ENCODE results near the gene KAT2A. TPM values are rescaled to one million over a fixed set of nuclear protein-coding genes. Genes with fewer than 3 reads are reported as not detected.

KAT2A gene
- total RNA-seq, 3 donors from 2014 or later (not counting 1 experiment from before 2014, with no cell fraction given): 29.6 to 32.8 (median 29.9) TPM

- Histone ChIP-seq H3K9me3 (ENCODE audit: control insufficient read depth, insufficient read depth, low read length) (no peaks in the 10 kb centered on the region), H3K27me3 (ENCODE audit: control insufficient read depth, insufficient read depth, low read length) (no peaks in the 10 kb centered on the region), H3K27ac (ENCODE audit: low read length) (no peak overlapping the region), H3K4me3 (ENCODE audit: low read length) (no peak overlapping the region), H3K36me3 (ENCODE audit: control insufficient read depth, insufficient read depth, low read length) (peaks cover 21% of the 10 kb centered on the region), H3K4me1 (ENCODE audit: control insufficient read depth, insufficient read depth, low read length) (peaks cover 36% of the 10 kb centered on the region)
- Mint-ChIP-seq H3K4me1 (peaks cover 44 to 67% of the 10 kb centered on the region in 2 donors), H3K27ac (no peak overlapping the region), H3K27me3 (ENCODE audit: low read depth in 2 of 2) (no peaks in the 10 kb centered on the region), H3K36me3 (no peaks in the 10 kb centered on the region), H3K4me3 (no peak overlapping the region), H3K9me3 (no peaks in the 10 kb centered on the region)
- ATAC-seq (no peak), DNase-seq (no peak)
- 86% methylated on average over 2 of the region's 3 CpGs for WGBS (ENCODE audit: insufficient coverage)
- intact Hi-C loops (cut with micrococcal nuclease): no loop called here
- TF ChIP-seq CTCF (IDR thresholded peaks at IDR 0.05): no peak
These were observed 15.5 kb upstream of the KAT2A start for GRCh38 chr17:42136654-42137051.

DNA sequence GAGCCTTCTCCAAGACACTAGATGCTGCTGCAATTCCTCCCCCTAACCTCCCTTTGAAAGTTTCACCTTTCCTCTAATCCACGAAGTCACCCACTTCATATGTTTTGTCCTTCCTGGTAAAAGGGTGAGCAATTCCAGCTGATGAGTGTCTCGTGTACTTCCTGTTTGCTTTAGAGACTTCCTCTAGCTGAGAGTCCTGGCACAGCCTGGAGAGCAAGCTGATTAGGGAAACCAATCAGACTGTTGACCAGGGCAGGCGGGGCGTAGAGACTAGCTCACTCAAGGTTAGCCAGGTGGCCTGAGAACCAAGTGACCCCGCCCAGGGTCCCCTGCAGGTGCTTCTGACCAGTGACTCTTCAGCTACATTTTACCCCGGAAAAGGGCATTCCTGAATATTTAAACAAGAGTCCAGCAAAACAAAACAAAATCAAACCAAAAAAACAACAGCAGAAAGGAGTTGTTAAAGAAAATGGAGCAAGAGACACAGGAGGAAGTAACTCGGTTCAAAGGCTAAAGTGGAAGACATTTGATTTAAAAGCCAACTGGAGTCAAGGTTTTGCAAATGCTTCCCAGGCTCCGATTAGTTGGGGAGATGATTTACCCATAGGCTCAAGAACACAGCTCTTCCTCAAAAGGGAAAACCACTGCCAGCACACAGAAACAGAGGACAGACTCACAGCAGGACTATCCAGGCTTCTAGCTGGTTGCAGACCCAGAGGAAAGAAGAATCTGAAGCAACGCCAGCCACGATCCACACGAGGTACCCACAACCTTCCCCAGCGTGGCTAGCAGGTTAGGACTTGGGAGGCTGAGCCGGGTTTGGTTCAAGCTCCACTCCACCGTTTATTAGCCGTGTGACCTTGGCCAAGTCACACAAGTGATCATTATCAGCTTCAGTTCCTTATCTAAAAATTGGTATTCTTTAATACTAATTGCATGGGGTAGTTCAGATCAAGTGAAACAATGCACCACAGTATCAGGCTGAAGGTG, 14.8 kb upstream of the KAT2A start:
- intact Hi-C loops (cut with micrococcal nuclease): no loop called here
- TF ChIP-seq CTCF (IDR thresholded peaks at IDR 0.05): no peak
- Histone ChIP-seq H3K4me3 (ENCODE audit: low read length) (no peak overlapping the region), H3K27me3 (ENCODE audit: control insufficient read depth, insufficient read depth, low read length) (no peaks in the 10 kb centered on the region), H3K27ac (ENCODE audit: low read length) (peak overlapping the region; percentile 8), H3K9me3 (ENCODE audit: control insufficient read depth, insufficient read depth, low read length) (no peaks in the 10 kb centered on the region), H3K4me1 (ENCODE audit: control insufficient read depth, insufficient read depth, low read length) (peaks cover 38% of the 10 kb centered on the region), H3K36me3 (ENCODE audit: control insufficient read depth, insufficient read depth, low read length) (peaks cover 14% of the 10 kb centered on the region)
- H3K4me3 Mint-ChIP-seq: no peak overlapping the region
- no peaks in the 10 kb centered on the region for H3K27me3 Mint-ChIP-seq (ENCODE audit: low read depth in 2 of 2)
- no peak for DNase-seq
- no peaks in the 10 kb centered on the region for H3K36me3 Mint-ChIP-seq
- no peak for ATAC-seq
- peaks cover 44 to 67% of the 10 kb centered on the region in 2 donors for H3K4me1 Mint-ChIP-seq
- 72% methylated on average over 14 of the region's 15 CpGs for WGBS (ENCODE audit: insufficient coverage)
- no peaks in the 10 kb centered on the region for H3K9me3 Mint-ChIP-seq
- H3K27ac Mint-ChIP-seq: peak overlapping the region; percentile 7 to 27

- Mint-ChIP-seq H3K27me3 (ENCODE audit: low read depth in 2 of 2) (no peaks in the 10 kb centered on the region), H3K9me3 (no peaks in the 10 kb centered on the region), H3K4me3 (no peak overlapping the region), H3K36me3 (no peaks in the 10 kb centered on the region), H3K27ac (no peak overlapping the region), H3K4me1 (peaks cover 48 to 70% of the 10 kb centered on the region in 2 donors)
- WGBS (ENCODE audit: insufficient coverage): 98% methylated on average over 6 of the region's 6 CpGs
- H3K36me3 ChIP-seq (ENCODE audit: control insufficient read depth, insufficient read depth, low read length): peaks cover 21% of the 10 kb centered on the region
- ATAC-seq (no peak), DNase-seq (no peak)
- H3K4me3 ChIP-seq (ENCODE audit: low read length): no peak overlapping the region
- no peaks in the 10 kb centered on the region for H3K27me3 ChIP-seq (ENCODE audit: control insufficient read depth, insufficient read depth, low read length)
- H3K4me1 ChIP-seq (ENCODE audit: control insufficient read depth, insufficient read depth, low read length): peaks cover 41% of the 10 kb centered on the region
- no peak overlapping the region for H3K27ac ChIP-seq (ENCODE audit: low read length)
- no peak for TF ChIP-seq CTCF (IDR thresholded peaks at IDR 0.05)
- no peaks in the 10 kb centered on the region for H3K9me3 ChIP-seq (ENCODE audit: control insufficient read depth, insufficient read depth, low read length)
- intact Hi-C loops (cut with micrococcal nuclease): no loop called here
These were observed 14.0 kb upstream of the KAT2A start for GRCh38 chr17:42135151-42135550.
